ENCODE data around the gene MTG1. TPM values are rescaled to one million over a fixed set of nuclear protein-coding genes. Genes with fewer than 3 reads are reported as not detected.

MTG1 gene
- total and polyA plus RNA-seq, 2 donors (not counting 1 experiment from before 2014, with no cell fraction given): 23.9 to 25.3 TPM

DNA sequence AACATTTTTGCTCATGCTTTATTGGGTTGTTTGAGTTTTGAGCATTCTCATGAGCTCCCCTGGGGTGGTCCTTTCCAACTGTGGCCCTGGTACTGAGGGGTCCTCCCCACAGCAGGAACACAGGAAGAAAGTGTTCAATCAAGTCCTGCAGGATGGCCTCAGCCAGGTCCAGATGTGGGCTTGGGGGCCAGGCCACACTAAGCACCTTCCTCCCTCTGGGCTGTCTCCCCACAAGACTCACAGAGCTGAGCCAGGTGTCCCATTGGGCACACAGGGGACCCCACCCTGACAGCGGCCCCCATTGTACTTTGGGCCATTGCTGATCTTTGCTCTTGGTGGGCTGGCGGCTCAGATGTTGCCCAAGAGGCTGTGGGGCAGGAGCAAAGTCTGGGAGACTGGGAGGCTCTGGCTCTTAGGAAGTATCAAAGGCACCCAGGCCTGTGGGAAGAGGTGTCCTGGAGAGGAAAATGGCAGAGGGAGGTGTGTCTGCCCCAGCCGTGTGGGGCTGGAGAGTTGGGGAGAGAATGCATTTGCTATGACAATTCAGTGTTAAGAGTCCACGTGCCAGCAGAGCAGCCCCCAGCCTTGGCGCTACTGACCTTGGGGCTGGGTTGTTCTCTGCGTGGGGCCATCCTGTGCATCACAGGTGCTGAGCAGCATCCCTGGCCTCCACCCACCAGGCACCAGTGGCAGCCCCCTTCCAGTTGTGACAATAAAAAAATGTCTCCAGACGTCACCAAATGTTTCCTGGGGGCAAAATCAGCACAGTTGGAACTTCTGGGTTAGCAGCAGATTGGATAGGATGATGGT, 77.5 kb downstream of the MTG1 start:
- no peak for TF ChIP-seq EZH2 (IDR thresholded peaks at IDR 0.05; ENCODE audit: low read length, missing control alignments)
- TF ChIP-seq, protein P1, sequence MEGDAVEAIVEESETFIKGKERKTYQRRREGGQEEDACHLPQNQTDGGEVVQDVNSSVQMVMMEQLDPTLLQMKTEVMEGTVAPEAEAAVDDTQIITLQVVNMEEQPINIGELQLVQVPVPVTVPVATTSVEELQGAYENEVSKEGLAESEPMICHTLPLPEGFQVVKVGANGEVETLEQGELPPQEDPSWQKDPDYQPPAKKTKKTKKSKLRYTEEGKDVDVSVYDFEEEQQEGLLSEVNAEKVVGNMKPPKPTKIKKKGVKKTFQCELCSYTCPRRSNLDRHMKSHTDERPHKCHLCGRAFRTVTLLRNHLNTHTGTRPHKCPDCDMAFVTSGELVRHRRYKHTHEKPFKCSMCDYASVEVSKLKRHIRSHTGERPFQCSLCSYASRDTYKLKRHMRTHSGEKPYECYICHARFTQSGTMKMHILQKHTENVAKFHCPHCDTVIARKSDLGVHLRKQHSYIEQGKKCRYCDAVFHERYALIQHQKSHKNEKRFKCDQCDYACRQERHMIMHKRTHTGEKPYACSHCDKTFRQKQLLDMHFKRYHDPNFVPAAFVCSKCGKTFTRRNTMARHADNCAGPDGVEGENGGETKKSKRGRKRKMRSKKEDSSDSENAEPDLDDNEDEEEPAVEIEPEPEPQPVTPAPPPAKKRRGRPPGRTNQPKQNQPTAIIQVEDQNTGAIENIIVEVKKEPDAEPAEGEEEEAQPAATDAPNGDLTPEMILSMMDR (conservative IDR thresholded peaks at IDR 0.05 in 1 of 2, IDR thresholded peaks at IDR 0.05 in 1 of 2; ENCODE audit: low read depth in 1 of 2, low read length in 2 of 2): no peak
- Histone ChIP-seq H3K9ac (ENCODE audit: insufficient read depth, low read length) (no peak overlapping the region), H3K9me3 (ENCODE audit: control insufficient read depth, insufficient read depth, low read depth, low read length) (no peaks in the 10 kb centered on the region), H3K79me2 (ENCODE audit: control insufficient read depth, insufficient read depth, low read length) (no peaks in the 10 kb centered on the region), H3K27me3 (ENCODE audit: control insufficient read depth, insufficient read depth, low read length) (no peaks in the 10 kb centered on the region), H3K4me1 (ENCODE audit: control insufficient read depth, extremely low read depth, insufficient read depth, low read length) (no peaks in the 10 kb centered on the region), H3K4me2 (ENCODE audit: extremely low read depth, insufficient read depth, low read length) (no peak overlapping the region), H4K20me1 (ENCODE audit: control insufficient read depth, extremely low read depth, insufficient read depth, low read length) (no peaks in the 10 kb centered on the region), H2AFZ (ENCODE audit: low read length) (no peak overlapping the region), H3K27ac (ENCODE audit: insufficient read depth, low read length) (no peak overlapping the region), H3K4me3 (replicated peaks in 1 of 4; ENCODE audit: control extremely low read depth in 1 of 4, insufficient read depth in 1 of 4, low read depth in 3 of 4, low read length in 4 of 4) (no peak overlapping the region), H3K36me3 (ENCODE audit: control insufficient read depth, insufficient read depth, low read length) (no peaks in the 10 kb centered on the region)
- DNase-seq (ENCODE audit: low read depth in 2 of 2): no peak

Other genes starting within 250 kb of the MTG1 start
- gene KNDC1, start 233.9 kb upstream of the MTG1 start, total RNA-seq: 0.26 and 0.50 TPM in 2 replicates
- 0.11 and 0.20 TPM in 2 replicates for gene KNDC1, start 233.9 kb upstream of the MTG1 start, polyA plus RNA-seq
- not detected in 2 replicates for gene UTF1, start 163.9 kb upstream of the MTG1 start, total RNA-seq
- gene UTF1, start 163.9 kb upstream of the MTG1 start, polyA plus RNA-seq: not detected in 2 replicates
- gene VENTX, start 156.3 kb upstream of the MTG1 start, total RNA-seq: not detected in 2 replicates
- not detected in 2 replicates for gene VENTX, start 156.3 kb upstream of the MTG1 start, polyA plus RNA-seq
- 1.0 and 2.0 TPM in 2 replicates for gene ADAM8, start 117.3 kb upstream of the MTG1 start, total RNA-seq
- 0.23 and 0.26 TPM in 2 replicates for gene ADAM8, start 117.3 kb upstream of the MTG1 start, polyA plus RNA-seq
- gene TUBGCP2, start 85.3 kb upstream of the MTG1 start, total RNA-seq: 51.6 and 60.8 TPM in 2 replicates
- 31.0 and 46.0 TPM in 2 replicates for gene TUBGCP2, start 85.3 kb upstream of the MTG1 start, polyA plus RNA-seq
- gene ZNF511, start 85.2 kb upstream of the MTG1 start, total RNA-seq: 23.6 and 27.7 TPM in 2 replicates
- gene ZNF511, start 85.2 kb upstream of the MTG1 start, polyA plus RNA-seq: 18.5 and 25.2 TPM in 2 replicates
- 0.26 TPM in 1 of 2 replicates, not detected in the other for gene CALY, start 57.3 kb upstream of the MTG1 start, total RNA-seq
- 0.14 TPM in 1 of 2 replicates, not detected in the other for gene CALY, start 57.3 kb upstream of the MTG1 start, polyA plus RNA-seq
- gene PRAP1, start 46.8 kb upstream of the MTG1 start, total RNA-seq: not detected in 2 replicates
- gene PRAP1, start 46.8 kb upstream of the MTG1 start, polyA plus RNA-seq: not detected in 2 replicates
- 6.4 and 15.0 TPM in 2 replicates for gene FUOM, start 36.1 kb upstream of the MTG1 start, total RNA-seq
- gene FUOM, start 36.1 kb upstream of the MTG1 start, polyA plus RNA-seq: 14.2 and 16.0 TPM in 2 replicates
- 48.5 and 63.9 TPM in 2 replicates for gene ECHS1, start 20.8 kb upstream of the MTG1 start, total RNA-seq
- gene ECHS1, start 20.8 kb upstream of the MTG1 start, polyA plus RNA-seq: 71.9 and 89.3 TPM in 2 replicates
- 9.2 and 9.8 TPM in 2 replicates for gene PAOX, start 14.9 kb upstream of the MTG1 start, total RNA-seq
- gene PAOX, start 14.9 kb upstream of the MTG1 start, polyA plus RNA-seq: 2.4 and 3.3 TPM in 2 replicates
- gene SPRN, start 30.5 kb downstream of the MTG1 start, total RNA-seq: under 0.01 and 0.33 TPM in 2 replicates
- 0.93 and 1.2 TPM in 2 replicates for gene SPRN, start 30.5 kb downstream of the MTG1 start, polyA plus RNA-seq
- gene SCART1, start 59.8 kb downstream of the MTG1 start, total RNA-seq: 1.3 and 2.5 TPM in 2 replicates
- gene SCART1, start 59.8 kb downstream of the MTG1 start, polyA plus RNA-seq: 0.84 and 0.86 TPM in 2 replicates
- gene CYP2E1, start 133.2 kb downstream of the MTG1 start, total RNA-seq: 0.26 and 0.50 TPM in 2 replicates
- gene CYP2E1, start 133.2 kb downstream of the MTG1 start, polyA plus RNA-seq: 0.66 and 0.90 TPM in 2 replicates
- gene SYCE1, start 171.4 kb downstream of the MTG1 start, total RNA-seq: 0.17 and 0.26 TPM in 2 replicates
- gene SYCE1, start 171.4 kb downstream of the MTG1 start, polyA plus RNA-seq: 0.30 and 0.41 TPM in 2 replicates
- gene FRG2B, start 232.6 kb downstream of the MTG1 start, total RNA-seq: not detected in 2 replicates
- gene FRG2B, start 232.6 kb downstream of the MTG1 start, polyA plus RNA-seq: not detected in 2 replicates

Data from fibroblast of lung (primary cell).